Keratinocyte (primary cell): Measurements from ENCODE around the gene REV3L. TPM values are rescaled to one million over a fixed set of nuclear protein-coding genes. Genes with fewer than 3 reads are reported as not detected.

ENCODE experiments used
- DNase-seq: peaks from one replicate; pipeline ENCODE4 v3.0.0-alpha.2; 2011; ENCODE audit warnings: low read depth, missing footprints, low spot score
- FAIRE-seq: peaks from 2 replicates; lab custom pipeline; 2011; peaks lifted over from hg19 to GRCh38; lab: Jason Lieb, UNC
- H2AFZ ChIP-seq: 2 replicates; pipeline ENCODE4 v1.6.0; 2012; ENCODE audit warnings: low read length, control low read depth, inconsistent platforms; ENCODE audit not compliant: control insufficient read depth
- H3K27ac ChIP-seq: 2 replicates; pipeline ENCODE4 v1.5.1; 2011; ENCODE audit warnings: low read length; ENCODE audit not compliant: control insufficient read depth, insufficient read depth
- H3K27me3 ChIP-seq: 3 replicates; pipeline ENCODE4 v1.6.0; 2011; ENCODE audit warnings: low read length; ENCODE audit not compliant: control insufficient read depth, insufficient read depth; ENCODE audit errors: extremely low read depth
- H3K36me3 ChIP-seq, 2 experiments: 2 replicates in 1 of 2; 3 replicates in 1 of 2; pipeline ENCODE4 v1.5.1; 2011; ENCODE audit warnings: low read length in 2 of 2, mild to moderate bottlenecking in 1 of 2; ENCODE audit not compliant: control insufficient read depth in 2 of 2, insufficient read depth in 2 of 2; ENCODE audit errors: extremely low read depth in 1 of 2
- H3K4me1 ChIP-seq: 3 replicates; pipeline ENCODE4 v1.5.1; 2011; ENCODE audit warnings: low read length; ENCODE audit not compliant: control insufficient read depth, insufficient read depth; ENCODE audit errors: extremely low read depth
- H3K4me2 ChIP-seq: 3 replicates; pipeline ENCODE4 v1.6.0; 2011; ENCODE audit warnings: low read depth, low read length; ENCODE audit not compliant: control insufficient read depth, insufficient read depth; ENCODE audit errors: extremely low read depth
- H3K4me3 ChIP-seq, 3 experiments: fragments of 200-600 bp in 1 of 3; sonication (generic) in 1 of 3; 2 replicates in 2 of 3; 3 replicates in 1 of 3; pipeline ENCODE4 v1.5.1; 2011 to 2016; ENCODE audit warnings: low read length in 3 of 3, mild to moderate bottlenecking in 3 of 3, control low read depth in 2 of 3, inconsistent platforms in 1 of 3, low read depth in 1 of 3, mixed read lengths in 1 of 3, mixed run types in 1 of 3, moderate library complexity in 1 of 3; ENCODE audit not compliant: control insufficient read depth in 2 of 3, insufficient read depth in 2 of 3; ENCODE audit errors: extremely low read depth in 1 of 3
- H3K79me2 ChIP-seq: 2 replicates; pipeline ENCODE4 v1.6.0; 2012; ENCODE audit warnings: low read length; ENCODE audit not compliant: control insufficient read depth, insufficient read depth
- H3K9ac ChIP-seq: 3 replicates; pipeline ENCODE4 v1.6.0; 2011; ENCODE audit warnings: low read length; ENCODE audit not compliant: control insufficient read depth, insufficient read depth; ENCODE audit errors: extremely low read depth
- H3K9me1 ChIP-seq: 3 replicates; pipeline ENCODE4 v1.6.0; 2011; ENCODE audit warnings: low read length; ENCODE audit not compliant: control insufficient read depth, insufficient read depth; ENCODE audit errors: extremely low read depth
- H3K9me3 ChIP-seq: 2 replicates; pipeline ENCODE4 v1.5.1; 2012; ENCODE audit warnings: low read depth, low read length; ENCODE audit not compliant: control insufficient read depth
- H4K20me1 ChIP-seq: 3 replicates; pipeline ENCODE4 v1.6.0; 2011; ENCODE audit warnings: low read length; ENCODE audit not compliant: control insufficient read depth, insufficient read depth; ENCODE audit errors: extremely low read depth
- CTCF ChIP-seq, 3 experiments: IDR thresholded peaks in 1 of 3; conservative IDR thresholded peaks in 1 of 3; optimal IDR thresholded peaks in 1 of 3; 2 replicates in 2 of 3; 3 replicates in 1 of 3; pipeline versions ENCODE3 to v1.5.1; 2011; ENCODE audit warnings: low read length in 3 of 3, mild to moderate bottlenecking in 3 of 3, moderate library complexity in 2 of 3, control low read depth in 1 of 3, inconsistent platforms in 1 of 3; ENCODE audit not compliant: insufficient read depth in 2 of 3; ENCODE audit errors: extremely low read depth in 1 of 3
- EZH2 ChIP-seq: IDR thresholded peaks from one replicate; pipeline ENCODE4 v1.6.1; 2012; ENCODE audit warnings: inconsistent platforms, mild to moderate bottlenecking, low read length, moderate library complexity
- dilution Hi-C: fragments of 300-500 bp; cut with MboI; formaldehyde crosslinking; loops from one replicate; pipeline ENCODE4 v1.7.0; 2020; ENCODE audit warnings: low sequenced_read_pairs; ENCODE audit not compliant: extremely low pct_ligation_motif_present
- polyA plus RNA-seq, 5 experiments: library from polyadenylated mRNA; depleted of rRNA in 3 of 5; stranded (reverse) in 3 of 5; stranded (forward) in 1 of 5; unstranded in 1 of 5; fragments of >200 nt; gene quantifications; 1 replicate in 1 of 5; 2 replicates in 3 of 5; 3 replicates in 1 of 5; pipeline versions ENCODE4 v1.2.1 to v1.2.3, GENCODE V29; 2011 to 2012; ENCODE audit warnings: missing spikeins in 2 of 5, low read depth in 1 of 5, low replicate concordance in 1 of 5

Gene REV3L
- polyA plus RNA-seq, 1 donor (not counting 4 experiments of a cell fraction or from before 2014, with no cell fraction given), result 9.5 TPM

GRCh38 chr6:111444794-111445193 is 38.2 kb downstream of the REV3L start:
- H3K79me2 ChIP-seq, result peaks cover 8% of the 10 kb centered on the region
- dilution Hi-C loops, result no loop called here
- FAIRE-seq (no peak), DNase-seq (no peak)
- H3K4me1 ChIP-seq, result peaks cover 9% of the 10 kb centered on the region
- H3K4me2 ChIP-seq, result no peak overlapping the region
- H3K9ac ChIP-seq, result no peak overlapping the region
- no peak overlapping the region for H3K27ac ChIP-seq
- no peak overlapping the region for H3K4me3 ChIP-seq
- H4K20me1 ChIP-seq, result no peaks in the 10 kb centered on the region
- TF ChIP-seq CTCF (optimal IDR thresholded peaks at IDR 0.05 in 1 of 3, IDR thresholded peaks at IDR 0.05 in 1 of 3, conservative IDR thresholded peaks at IDR 0.05 in 1 of 3; ENCODE audit: extremely low read depth in 1 of 3, insufficient read depth in 2 of 3, low read length in 3 of 3) (no peak), EZH2 (no peak)
- H3K27me3 ChIP-seq, result no peaks in the 10 kb centered on the region
- H3K9me1 ChIP-seq, result no peaks in the 10 kb centered on the region
- no peaks in the 10 kb centered on the region for H3K9me3 ChIP-seq
- H2AFZ ChIP-seq, result no peak overlapping the region
- no peaks in the 10 kb centered on the region for H3K36me3 ChIP-seq

- no peak overlapping the region for H3K4me2 ChIP-seq
- no peaks in the 10 kb centered on the region for H3K9me3 ChIP-seq
- FAIRE-seq (no peak), DNase-seq (no peak)
- no peaks in the 10 kb centered on the region for H3K36me3 ChIP-seq
- no peak overlapping the region for H3K27ac ChIP-seq
- H3K4me3 ChIP-seq, result no peak overlapping the region
- TF ChIP-seq EZH2, result no peak
- TF ChIP-seq CTCF (optimal IDR thresholded peaks at IDR 0.05 in 1 of 3, IDR thresholded peaks at IDR 0.05 in 1 of 3, conservative IDR thresholded peaks at IDR 0.05 in 1 of 3; ENCODE audit: extremely low read depth in 1 of 3, insufficient read depth in 2 of 3, low read length in 3 of 3), result no peak
- no peaks in the 10 kb centered on the region for H3K9me1 ChIP-seq
- H3K27me3 ChIP-seq, result no peaks in the 10 kb centered on the region
- peaks cover 8% of the 10 kb centered on the region for H3K79me2 ChIP-seq
- H3K9ac ChIP-seq, result no peak overlapping the region
- H3K4me1 ChIP-seq, result peaks cover 9% of the 10 kb centered on the region
- dilution Hi-C loops, result no loop called here
- H2AFZ ChIP-seq, result no peak overlapping the region
- no peaks in the 10 kb centered on the region for H4K20me1 ChIP-seq
These were observed 41.3 kb downstream of the REV3L start for GRCh38 chr6:111441678-111442243.
